Epithelial cell of prostate (primary cell): ENCODE measurements around the gene PHF19.

ENCODE experiments used
- DNase-seq: peaks from one replicate; pipeline ENCODE4 v3.0.0-alpha.2; 2011; ENCODE audit warnings: low read depth, low spot score
- H3K27ac ChIP-seq: fragments of 450-650 bp; 2 replicates; pipeline ENCODE4 v1.5.1; 2017; ENCODE audit warnings: mild to moderate bottlenecking

Gene PHF19

GRCh38 chr9:120876842-120877240 is at the start of gene PHF19:
Gene PHF19, minus strand, starts transcription at chr9:120877188. Its CDS starts 2,447 bp downstream, at chr9:120874741.
- peak within 1 kb of the TSS; percentile 94 for H3K27ac ChIP-seq
- no peak for DNase-seq

GRCh38 chr9:120926397-120926928 is 49.5 kb upstream of the PHF19 start, which contains the start of gene TRAF1:
Gene TRAF1, minus strand, starts transcription at chr9:120926796. Its CDS starts 721 bp downstream, at chr9:120926075.
- no peak for DNase-seq

GRCh38 chr9:120925535-120926396 is 48.8 kb upstream of the PHF19 start:
- peak overlapping the region; percentile 22 for H3K27ac ChIP-seq
- no peak for DNase-seq

More at GRCh38 chr9:120926397-120926928, 49.5 kb upstream of the PHF19 start, which contains the start of gene TRAF1:
- peak within 1 kb of the TSS; percentile 22 for H3K27ac ChIP-seq

GRCh38 chr9:120924698-120925534 is 47.9 kb upstream of the PHF19 start:
- DNase-seq: no peak
- no peak overlapping the region for H3K27ac ChIP-seq

GRCh38 chr9:120923620-120924328 is 46.8 kb upstream of the PHF19 start:
- no peak overlapping the region for H3K27ac ChIP-seq
- no peak for DNase-seq

GRCh38 chr9:120922404-120923195 is 45.6 kb upstream of the PHF19 start:
- no peak overlapping the region for H3K27ac ChIP-seq
- no peak for DNase-seq

GRCh38 chr9:120921661-120922181 is 44.7 kb upstream of the PHF19 start:
- no peak overlapping the region for H3K27ac ChIP-seq
- no peak for DNase-seq

GRCh38 chr9:120920806-120921178 is 43.8 kb upstream of the PHF19 start:
- DNase-seq: no peak
- H3K27ac ChIP-seq: no peak overlapping the region

- DNase-seq: no peak
- H3K27ac ChIP-seq: no peak overlapping the region
These were observed 43.1 kb upstream of the PHF19 start for GRCh38 chr9:120919843-120920805.

- no peak for DNase-seq
- no peak overlapping the region for H3K27ac ChIP-seq
These were observed 42.2 kb upstream of the PHF19 start for GRCh38 chr9:120918931-120919842.

- DNase-seq: no peak
- H3K27ac ChIP-seq: no peak overlapping the region
These were observed 41.2 kb upstream of the PHF19 start for GRCh38 chr9:120917929-120918762.

- no peak overlapping the region for H3K27ac ChIP-seq
- DNase-seq: no peak
These were observed 40.2 kb upstream of the PHF19 start for GRCh38 chr9:120916991-120917880.

GRCh38 chr9:120916588-120916987 is 39.6 kb upstream of the PHF19 start:
- no peak for DNase-seq
- H3K27ac ChIP-seq: no peak overlapping the region

GRCh38 chr9:120915854-120916470 is 39.0 kb upstream of the PHF19 start:
- no peak for DNase-seq
- H3K27ac ChIP-seq: peak overlapping the region; percentile 49

- H3K27ac ChIP-seq: peak overlapping the region; percentile 49
- DNase-seq: peak; percentile 90
These were observed 38.0 kb upstream of the PHF19 start for GRCh38 chr9:120914953-120915352.
